Hindlimb muscle (tissue), 1 donor: ENCODE data around the gene CEP112. TPM values are rescaled to one million over a fixed set of nuclear protein-coding genes. Genes with fewer than 3 reads are reported as not detected.
A peak's percentile ranks its signal among the peaks of the same experiment; 100 is the strongest.

Source experiments
- DNase-seq: peaks from one replicate; pipeline ENCODE4 v3.0.0-alpha.2; 2013
- polyA plus RNA-seq: library from polyadenylated mRNA; unstranded; fragments of 120-200 nt; gene quantifications from one replicate; pipeline ENCODE4 v1.2.1, GENCODE V29; 2013; ENCODE audit not compliant: insufficient read length

Gene CEP112
- polyA plus RNA-seq, 1 donor = 14.8 TPM

DNA sequence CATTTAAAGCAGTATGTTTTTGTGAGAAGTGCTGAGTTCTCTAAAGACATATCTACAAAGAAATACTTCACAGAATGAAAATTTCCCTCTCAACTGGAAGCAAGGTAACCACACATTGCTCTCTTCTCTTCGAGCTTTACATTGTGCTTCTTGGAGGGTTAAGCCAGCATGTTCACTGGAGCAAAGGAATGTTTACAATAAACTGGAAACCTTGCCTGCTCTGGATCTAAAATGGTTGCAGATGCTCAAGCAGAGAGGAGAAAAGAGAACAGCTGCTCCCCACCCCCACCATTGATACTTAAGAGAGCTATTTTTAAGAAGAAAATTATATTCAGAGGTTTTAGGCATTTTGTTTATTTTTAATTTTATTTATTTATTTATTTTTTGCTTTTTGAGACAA is 213.1 kb downstream of the CEP112 start:
- DNase-seq = peak; percentile 38

DNA sequence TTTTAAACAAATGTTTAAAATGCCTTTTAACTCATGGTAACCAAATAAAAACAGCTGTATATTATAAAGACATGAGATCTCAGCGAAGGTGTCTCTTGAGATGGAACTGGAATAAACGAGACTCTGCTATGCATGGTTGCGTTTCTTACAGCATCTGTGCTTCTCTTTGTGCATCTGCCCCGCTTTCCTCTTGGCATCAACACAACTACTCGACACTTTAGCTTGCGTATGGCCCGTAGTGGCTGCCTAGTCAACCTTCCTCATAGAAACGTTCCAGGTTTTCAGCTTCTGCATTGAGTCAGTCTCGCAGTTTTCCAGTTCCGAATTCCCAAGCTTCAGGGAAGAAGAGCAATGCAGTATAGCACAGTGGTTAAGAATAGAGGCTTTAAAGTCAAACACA is 214.9 kb downstream of the CEP112 start:
- peak; percentile 63 for DNase-seq

DNA sequence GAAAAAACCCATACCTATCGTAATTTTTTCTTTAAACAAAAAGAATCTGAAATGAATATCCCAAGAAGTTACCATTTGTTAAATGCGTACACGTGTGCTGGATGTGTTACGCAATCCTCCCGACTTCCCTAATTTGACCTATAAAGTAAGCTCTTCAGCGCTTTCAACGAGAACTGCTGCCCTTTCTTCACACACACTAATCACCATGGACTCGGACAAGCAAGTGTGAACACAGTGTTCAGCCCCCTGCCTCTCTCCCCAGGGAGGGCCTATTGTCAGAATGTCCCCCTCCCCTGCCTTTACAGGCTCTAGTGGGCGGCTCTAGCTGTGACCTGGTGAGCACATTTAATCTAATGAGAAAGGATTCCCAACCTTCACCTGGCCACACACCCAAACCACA is 216.1 kb downstream of the CEP112 start:
- no peak for DNase-seq

DNA sequence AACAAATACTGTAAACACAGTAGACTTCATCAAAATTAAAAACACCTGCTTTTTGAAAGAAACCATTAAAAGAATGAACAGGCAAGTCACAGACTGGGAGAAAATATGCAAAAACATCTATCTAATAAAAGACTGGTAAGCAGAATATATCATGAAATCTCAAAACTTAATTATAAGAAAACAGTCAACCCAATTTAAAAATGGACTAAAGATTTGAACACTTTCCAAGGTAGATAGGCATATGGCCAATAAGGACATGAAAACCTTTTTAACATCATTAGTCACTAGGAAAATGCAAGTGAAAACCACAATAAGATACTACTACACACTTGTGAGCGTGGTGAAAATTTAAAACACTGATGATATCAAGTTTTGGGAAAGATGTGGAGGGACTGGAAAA is 218.7 kb downstream of the CEP112 start:
- DNase-seq = no peak

DNA sequence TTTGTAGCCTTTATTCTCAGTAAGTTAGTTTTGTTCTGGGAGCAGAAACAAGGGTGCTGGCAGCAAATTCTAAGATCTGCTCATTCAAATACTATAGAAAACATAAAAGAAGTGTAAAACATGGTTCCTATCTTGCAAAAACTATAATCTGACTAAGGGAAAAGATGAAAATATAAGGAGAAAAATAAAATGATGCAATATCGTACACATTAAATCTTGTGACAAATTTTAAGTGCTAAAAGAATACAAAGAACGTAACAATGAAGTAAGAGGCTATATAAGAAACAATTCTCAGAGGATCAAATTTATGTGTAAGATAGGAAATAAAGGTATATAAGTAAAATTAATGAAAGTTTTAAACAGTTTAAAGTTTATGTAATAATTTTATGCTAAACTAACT is 224.6 kb downstream of the CEP112 start:
- DNase-seq = no peak

DNA sequence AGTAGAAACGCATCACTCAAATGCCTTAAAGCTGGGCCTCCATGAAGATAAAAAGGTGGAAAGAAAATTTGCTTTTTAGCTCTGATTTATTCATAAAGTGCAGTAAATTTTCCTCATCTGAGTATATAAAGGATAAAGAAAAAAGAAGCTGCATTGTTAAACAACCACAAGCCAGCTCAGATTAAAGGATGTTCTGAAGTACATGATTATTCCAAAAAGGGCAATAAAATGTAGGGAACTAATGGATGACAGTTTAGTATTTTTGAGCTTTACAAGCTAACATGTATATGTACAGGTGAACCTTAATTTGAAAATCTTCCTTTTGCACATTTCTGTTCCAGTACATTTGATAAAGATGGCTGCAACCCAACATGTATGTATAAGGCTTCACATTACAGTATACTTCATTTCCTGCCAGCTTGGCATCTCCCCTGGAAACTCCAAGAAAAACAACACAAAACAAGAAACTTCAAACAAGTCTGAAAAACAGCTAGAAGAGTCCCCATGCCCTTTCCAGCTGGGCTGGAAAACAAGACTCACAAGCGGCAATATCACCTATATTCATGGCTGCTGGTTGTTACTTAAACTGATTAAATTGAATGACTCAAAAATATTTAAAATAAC is 225.7 kb downstream of the CEP112 start:
- no peak for DNase-seq

DNA sequence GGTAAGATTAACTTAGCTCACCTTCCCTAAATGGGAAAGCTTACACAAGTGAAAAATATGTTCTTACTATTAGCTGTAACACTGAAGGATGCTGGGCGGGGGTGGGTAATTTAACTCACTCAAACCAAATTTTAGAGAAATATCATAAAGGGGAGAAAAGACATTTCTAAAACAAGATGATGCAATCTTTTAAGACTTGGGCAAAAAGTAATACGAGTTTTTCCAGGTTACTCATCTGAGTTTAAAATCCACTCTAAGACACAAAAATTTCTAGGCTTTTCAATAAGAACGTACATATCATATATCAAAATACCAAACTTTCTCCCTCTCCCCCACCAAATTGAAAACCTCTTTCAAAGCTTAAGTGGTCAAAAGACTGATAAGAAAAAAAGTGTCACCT is 228.8 kb downstream of the CEP112 start:
- DNase-seq = no peak

DNA sequence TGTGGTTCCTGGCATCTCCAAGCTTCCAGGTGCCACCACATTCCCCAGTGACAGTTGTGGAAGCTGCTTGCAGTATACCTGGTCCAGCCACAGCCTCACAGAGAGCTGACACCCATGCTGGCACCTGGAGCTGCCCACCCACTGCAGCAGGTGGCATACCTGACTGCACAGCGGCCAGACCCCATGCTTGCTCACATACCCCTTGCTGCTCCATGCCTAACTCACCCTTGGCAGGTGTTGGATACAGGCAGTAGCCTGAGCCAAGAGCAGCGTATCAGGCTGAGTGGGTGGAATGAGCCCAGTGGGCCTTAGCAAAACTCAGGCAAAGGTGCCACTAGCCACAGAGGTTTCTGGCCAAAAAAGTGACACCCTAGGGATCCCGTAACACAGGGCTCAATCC is 232.3 kb downstream of the CEP112 start:
- DNase-seq = no peak

DNA sequence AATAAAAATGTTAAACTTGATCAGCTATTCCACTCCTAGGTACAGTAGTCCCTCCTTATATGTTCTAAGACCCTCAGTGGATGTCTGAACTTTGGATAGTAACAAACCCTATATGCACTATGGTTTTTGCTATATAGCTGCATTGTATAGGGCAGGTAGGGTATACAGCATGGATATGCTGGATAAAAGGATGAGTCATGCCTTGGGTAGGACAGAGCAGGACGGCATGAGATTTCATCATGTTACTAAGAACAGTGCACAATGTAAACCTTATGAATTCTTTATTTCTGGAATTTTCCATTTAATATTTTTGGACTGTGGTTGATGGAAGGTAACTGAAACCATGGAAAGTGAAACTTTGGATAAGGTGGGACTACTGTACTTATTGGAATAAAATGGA is 235.1 kb downstream of the CEP112 start:
- DNase-seq = no peak

DNA sequence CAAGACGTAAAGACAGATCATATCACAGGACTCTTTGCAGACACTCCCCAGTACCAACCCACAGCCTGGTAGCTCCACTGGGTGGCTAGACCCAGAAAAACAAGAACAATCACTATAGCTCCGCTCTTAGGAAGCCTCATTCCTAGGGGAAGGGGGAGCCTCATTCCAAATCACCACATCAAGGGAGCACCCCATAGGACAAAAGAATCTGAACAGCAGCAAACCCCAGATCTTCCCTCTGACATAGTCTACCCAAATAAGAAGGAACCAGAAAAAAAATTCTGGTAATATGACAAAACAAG is 237.8 kb downstream of the CEP112 start:
- no peak for DNase-seq

DNA sequence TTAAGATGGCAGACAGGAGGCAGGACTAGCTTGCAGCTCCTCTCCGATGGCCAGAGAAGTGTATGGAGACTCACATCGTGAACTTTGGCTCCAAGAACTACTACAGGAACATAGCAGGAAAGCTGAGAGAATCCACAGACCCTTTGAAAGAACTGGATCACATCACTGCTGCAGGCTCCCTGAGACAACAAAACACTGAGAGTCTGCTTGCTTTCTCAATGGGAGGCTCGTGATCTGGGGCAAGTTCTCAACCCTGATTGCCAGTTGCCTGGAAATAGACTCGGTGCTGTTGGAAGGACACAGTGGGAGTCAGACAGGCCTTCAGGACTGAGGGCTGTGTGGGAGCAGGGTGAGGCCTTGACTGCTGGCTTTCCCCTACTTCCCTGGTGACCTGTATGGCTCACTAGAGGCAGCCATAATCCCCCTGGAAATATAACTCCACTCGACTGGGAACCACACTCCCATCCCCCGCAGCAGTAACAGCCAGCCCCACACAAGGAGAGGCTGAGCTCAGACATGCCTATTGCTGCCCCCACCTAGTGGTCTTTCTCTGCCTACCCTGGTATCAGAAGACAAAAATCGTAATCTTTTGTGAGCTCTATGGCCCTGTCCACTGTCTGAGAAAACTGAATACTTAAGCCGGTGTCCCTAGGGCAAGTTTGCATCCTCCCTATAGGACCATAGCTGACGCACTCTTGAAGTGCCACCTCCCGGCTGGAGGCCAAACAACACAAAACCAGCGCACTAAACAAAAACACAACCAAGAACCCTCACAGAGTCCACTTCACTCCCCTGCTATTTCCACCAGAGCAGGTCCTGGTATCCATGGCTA is 238.4 kb downstream of the CEP112 start:
- no peak for DNase-seq

DNA sequence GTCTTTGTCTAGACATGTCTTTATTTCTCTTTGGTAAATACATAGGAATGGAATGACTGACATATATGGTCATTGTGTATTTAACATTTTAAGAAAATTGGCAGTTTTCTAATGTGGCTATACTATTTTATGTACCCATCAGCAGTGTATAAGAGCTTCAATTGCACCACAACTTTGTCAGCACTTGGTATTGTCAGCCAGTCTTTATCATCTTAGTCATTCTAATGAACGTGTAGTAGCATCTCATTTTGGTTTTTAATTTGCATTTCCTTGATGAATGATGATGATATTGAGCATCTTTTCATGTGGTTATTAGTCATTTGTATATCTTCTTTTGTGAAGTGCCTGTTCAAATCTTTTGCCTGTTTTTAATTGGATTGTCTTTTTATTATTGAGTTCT is 239.3 kb downstream of the CEP112 start:
- DNase-seq = no peak

DNA sequence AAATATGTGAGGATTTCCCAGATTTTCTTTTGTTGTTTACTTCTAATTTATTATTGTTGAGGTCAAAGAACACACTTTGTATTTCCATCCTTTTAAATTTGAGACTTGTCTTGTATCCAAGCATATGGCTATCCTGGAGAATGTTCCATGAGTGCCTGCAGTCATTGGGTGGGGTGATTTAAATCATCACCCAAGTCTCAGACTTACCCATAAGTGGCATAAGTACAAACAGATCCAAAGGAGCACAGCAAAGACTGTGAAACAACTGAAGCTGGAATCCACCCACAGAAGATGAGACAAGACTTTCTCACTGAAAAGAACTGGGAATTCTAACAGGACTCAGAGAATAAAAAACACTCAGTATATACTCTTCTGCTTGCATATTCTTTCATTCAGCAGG is 239.9 kb downstream of the CEP112 start:
- no peak for DNase-seq

DNA sequence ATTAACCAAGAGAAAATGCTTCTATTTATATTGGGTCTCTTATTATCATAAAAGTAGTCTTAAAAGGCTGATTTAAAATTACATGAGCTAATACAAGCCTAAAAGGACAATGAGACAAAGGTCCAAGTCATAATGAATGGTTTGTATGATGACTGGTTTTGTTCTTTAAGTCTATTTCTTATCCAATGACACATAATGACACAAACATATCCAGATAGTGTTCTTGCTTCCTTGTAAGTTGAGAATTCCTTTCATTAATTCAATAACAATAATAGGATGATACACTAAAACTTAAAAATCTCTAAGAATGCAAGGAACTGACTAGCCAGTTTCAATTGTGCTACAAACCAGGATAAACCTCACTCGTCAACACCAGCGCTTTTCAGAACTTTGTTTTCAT is 244.1 kb downstream of the CEP112 start:
- no peak for DNase-seq

DNA sequence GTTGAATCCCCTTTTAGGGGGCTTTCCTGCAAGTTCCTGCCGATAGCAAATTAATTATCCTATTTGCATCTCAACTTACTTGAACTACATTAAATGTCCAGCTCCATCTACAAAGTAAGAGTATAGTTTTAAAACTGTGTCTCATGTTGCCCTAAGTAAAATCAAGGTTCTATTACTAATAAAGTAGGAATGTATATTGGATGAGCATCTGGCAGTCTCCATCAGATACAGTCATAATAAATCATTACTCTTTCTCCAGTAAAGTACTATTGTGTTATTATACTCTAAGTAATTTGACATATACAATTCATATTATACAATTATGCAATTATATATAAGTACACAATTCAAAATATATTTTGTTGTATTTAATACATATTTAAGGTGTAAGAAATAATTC is 249.3 kb downstream of the CEP112 start:
- no peak for DNase-seq

DNA sequence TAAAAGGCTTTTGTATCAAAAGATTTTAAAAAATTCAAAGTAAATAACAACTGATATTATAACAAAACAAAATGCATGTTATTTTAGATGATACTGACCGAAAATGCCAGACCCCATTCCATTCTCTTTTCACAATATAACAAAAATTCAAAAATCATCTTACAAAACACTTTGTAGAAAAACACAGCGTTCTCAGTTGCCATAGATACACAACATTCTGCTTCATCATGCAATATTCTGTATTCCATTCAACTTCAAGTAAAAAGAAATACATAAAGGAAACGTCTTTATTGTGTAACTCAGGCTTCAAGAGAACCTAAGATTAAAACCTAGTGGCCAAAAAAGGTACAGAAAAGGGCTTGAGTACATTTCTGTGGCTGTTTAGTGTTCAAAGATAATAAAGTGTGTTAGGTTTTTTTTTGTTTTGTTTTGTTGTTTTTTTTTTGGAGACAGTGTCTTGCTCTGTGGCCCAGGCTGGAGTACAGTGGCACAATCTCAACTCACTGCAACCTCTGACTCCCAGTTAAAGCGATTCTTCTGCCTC is 250.5 kb downstream of the CEP112 start:
- no peak for DNase-seq

DNA sequence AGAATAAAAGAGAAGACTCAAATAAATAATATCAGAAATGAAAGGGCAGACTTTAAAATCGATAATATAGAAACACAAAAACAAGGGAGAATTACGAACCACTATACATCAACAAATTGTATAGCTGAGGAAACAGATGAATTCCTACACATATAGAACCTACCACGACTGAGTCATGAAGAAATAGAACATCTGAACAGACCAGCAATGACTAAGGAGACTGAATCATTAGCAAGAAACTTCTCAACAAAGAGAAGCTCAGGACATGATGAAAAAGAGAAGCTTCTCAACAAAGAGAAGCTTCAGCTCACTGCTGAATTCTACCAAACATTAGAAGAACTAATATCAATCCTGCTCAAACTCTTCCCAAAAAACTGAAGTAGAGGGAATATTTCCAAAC is 255.9 kb downstream of the CEP112 start:
- DNase-seq = no peak

DNA sequence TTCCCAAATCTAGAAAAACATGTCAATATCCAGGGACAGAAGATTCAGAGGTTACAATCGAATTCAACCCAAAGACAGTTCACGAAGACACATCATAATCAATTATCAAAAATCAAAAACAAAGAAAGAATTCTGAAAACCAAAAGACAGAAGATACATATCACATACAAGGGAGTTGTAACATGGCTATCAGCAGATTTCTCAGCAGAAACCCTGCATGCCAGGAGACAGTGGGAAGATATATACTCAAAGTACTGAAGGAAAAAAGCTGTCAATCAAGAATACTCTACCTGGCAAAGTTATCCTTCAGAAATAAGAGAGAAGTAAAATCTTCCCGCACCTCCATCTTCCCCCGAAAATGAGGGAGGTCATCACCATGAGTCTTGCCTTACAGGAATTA is 258.6 kb downstream of the CEP112 start:
- DNase-seq = no peak

DNA sequence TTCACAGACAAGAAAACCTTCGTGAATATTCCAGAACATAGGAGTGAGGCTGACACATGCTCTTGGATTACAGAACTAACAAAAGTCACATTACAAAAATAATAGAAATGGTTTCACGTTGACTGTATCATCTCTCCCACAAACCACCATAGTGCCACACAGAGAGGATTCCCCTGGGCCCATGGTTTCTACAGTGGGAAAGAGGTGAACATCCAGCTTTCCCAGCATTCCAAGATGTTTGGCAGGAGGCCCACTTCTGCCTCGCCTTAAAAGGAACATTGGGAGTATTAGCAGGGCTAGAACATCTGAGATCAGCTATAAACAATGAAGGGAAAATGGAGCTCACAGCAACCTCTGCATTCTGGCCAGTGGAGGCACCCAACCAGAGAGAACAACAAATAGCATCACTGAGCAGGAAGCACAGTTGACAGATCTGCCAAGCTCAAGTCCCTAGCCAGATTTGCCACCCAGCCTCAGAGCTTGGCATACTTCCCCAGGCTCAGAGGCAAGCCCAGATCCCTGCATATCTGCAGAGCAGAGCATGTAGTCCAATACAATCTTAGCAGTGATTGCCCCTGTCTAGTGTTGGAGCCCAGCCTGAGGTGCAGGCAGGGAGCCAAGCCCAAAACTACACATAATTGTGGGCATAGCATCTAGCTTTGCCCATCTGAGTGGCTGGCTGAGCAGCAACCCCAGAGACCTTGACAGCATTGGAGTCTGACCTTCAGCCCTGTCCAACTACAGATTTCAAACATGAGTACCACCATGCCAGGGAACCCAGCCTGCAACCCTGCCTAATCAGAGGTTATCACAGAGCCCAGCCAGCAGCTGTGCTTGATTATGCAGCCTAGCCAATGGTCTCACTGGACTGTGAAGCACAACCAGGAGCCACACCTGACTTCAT is 260.4 kb downstream of the CEP112 start:
- DNase-seq = no peak

DNA sequence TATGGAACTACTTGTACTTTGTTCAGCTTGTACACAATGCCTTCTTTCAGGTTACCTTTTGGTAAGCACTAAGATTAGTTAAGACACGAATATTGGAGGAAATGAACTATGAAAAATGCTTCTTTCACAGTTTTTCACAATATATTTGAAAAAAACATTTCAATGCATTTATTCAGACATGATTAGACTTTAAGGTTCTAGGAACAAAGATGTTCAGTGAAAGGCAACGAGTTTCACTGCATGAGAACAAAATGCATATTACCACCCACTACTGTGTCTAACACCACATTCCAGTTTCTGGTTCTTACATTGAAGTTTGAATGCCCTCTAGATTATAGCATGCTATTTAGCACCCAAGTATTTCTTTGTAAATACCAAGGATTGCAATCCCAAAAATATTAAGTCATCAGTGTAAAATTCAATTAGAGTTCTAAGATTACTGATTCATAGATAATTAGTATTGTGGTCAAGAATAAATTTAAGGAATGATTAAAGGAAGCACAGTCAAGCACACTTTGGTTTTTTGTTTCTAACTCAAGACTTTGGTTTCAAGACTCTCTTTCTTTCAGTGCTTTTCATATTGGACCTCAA is 261.7 kb downstream of the CEP112 start:
- DNase-seq = no peak

DNA sequence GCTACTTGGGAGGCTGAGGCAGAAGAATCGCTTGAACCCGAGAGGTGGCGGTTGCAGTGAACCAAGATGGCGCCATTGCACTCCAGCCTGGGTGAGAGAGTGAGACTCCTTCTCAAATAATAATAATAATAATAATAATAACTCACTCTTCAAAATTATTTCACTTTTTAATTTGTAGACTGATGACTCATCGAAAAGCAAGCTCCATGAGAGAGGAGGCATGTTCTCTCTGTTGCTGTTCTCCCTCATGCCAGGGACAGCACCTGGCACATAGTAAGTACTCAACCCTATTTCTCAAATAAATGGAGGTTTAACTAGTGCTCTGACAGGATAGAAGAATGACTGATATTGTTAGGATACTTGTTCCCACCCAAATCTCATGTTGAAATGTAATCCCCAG is 265.3 kb downstream of the CEP112 start:
- no peak for DNase-seq

DNA sequence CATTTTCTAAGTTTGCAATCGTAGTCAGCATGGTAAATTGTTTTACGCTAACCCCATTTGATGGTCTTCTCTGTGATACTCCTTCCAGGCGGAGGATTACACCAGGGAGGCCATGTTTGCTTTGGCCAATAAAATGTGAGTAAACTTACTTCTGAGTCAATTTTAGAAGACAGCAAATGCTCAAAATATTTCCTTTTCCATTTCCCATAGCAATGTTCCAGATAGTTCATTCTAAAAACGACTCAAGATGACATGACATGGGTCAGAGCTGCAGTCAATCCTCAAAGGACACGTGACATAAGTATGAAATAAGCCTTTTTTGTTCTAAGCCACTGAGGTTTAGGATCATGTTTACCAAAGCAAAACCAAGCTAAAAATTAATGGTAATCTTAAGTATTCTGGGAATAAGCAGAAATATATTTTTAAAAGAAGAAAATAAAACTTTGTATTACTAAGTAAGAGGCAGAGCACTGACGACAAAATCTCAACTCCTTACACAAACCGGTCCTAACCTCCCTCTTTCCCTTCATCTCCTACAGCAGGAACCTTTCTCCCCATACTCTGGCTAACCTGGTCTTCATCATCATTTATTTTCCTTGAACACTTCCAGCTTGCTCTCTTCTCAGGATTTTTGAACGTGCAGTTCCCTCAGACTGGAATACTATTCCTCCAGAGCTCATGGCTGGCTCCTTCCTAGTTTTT is 266.2 kb downstream of the CEP112 start:
- DNase-seq = peak; percentile 49
